Left lung (tissue), 10 donors: ENCODE measurements around the gene PLEKHA7. TPM values are rescaled to one million over a fixed set of nuclear protein-coding genes. Genes with fewer than 3 reads are reported as not detected.
A peak's percentile ranks its signal among the peaks of the same experiment; 100 is the strongest.

Source experiments
- ATAC-seq: fragments of 200-7000 bp; cut with Tn5 transposase; one replicate; pipeline ENCODE4 v1.9.1; 2020; ENCODE audit warnings: moderate library complexity
- DNase-seq, 4 donors: peaks; one replicate each; pipeline ENCODE4 v3.0.0-alpha.2; 2013 to 2020
- H3K27ac ChIP-seq, 2 donors: fragments of 200-600 bp; sonication (generic) in 1 of 2; one replicate each; pipeline versions ENCODE4 v1.5.0 to v1.8.0; 2020 to 2021
- H3K27me3 ChIP-seq, 2 donors: fragments of 200-600 bp; sonication (generic) in 1 of 2; one replicate each; pipeline versions ENCODE4 v1.5.0 to v1.8.0; 2020 to 2021
- H3K36me3 ChIP-seq, 2 donors: fragments of 200-600 bp; sonication (generic) in 1 of 2; one replicate each; pipeline versions ENCODE4 v1.5.0 to v1.8.0; 2020 to 2021
- H3K4me1 ChIP-seq, 2 donors: fragments of 200-600 bp; one replicate each; pipeline ENCODE4 v1.8.0; 2021
- H3K4me3 ChIP-seq, 2 donors: fragments of 200-600 bp; sonication (generic) in 1 of 2; one replicate each; pipeline versions ENCODE4 v1.5.0 to v1.8.0; 2020 to 2021; ENCODE audit warnings: mild to moderate bottlenecking in 1 of 2
- H3K9me3 ChIP-seq, 2 donors: fragments of 200-600 bp; sonication (generic) in 1 of 2; one replicate each; pipeline versions ENCODE4 v1.5.0 to v1.8.0; 2020 to 2021
- CTCF ChIP-seq, 2 donors: fragments of 200-600 bp; sonication (generic) in 1 of 2; IDR thresholded peaks; one replicate each; pipeline versions ENCODE4 v1.5.0 to v1.8.0; 2021; ENCODE audit warnings: antibody characterized with exemption in 2 of 2
- intact Hi-C, 2 donors: fragments of 100-400 bp; cut with DNase I; formaldehyde crosslinking; loops; one replicate each; pipeline versions ENCODE4 v1.11.2 to v1.14.2; 2022
- polyA plus RNA-seq, 6 donors: library from polyadenylated mRNA; unstranded; fragments of 120-200 nt; gene quantifications; one replicate each; pipeline ENCODE4 v1.2.1, GENCODE V29; 2013; ENCODE audit not compliant: insufficient read length in 6 of 6
- total RNA-seq, 2 donors: library from RNA; stranded (reverse); fragmentation: NEBNext Ultra II Directional; extraction: Animal tissue kit (Norgen Biotek cat#: 25700); gene quantifications; one replicate each; pipeline ENCODE4 v1.2.1, GENCODE V29; 2021
- donor health status: DM: no; HTN: yes; CAD: no.
- donor health status: DM: no; HTN: no; CAD: no.

The PLEKHA7 gene
- total and polyA plus RNA-seq, 8 donors, result 24.4 to 33.7 (median 29.6) TPM

GRCh38 chr11:16846305-16846704, 167.9 kb downstream of the PLEKHA7 start:
- no peak for TF ChIP-seq CTCF (IDR thresholded peaks at IDR 0.05)
- H3K9me3 ChIP-seq, result no peaks in the 10 kb centered on the region
- ATAC-seq, result no peak
- H3K4me3 ChIP-seq, result no peak overlapping the region
- intact Hi-C loops, result no loop called here
- H3K27ac ChIP-seq, result no peak overlapping the region
- no peaks in the 10 kb centered on the region for H3K36me3 ChIP-seq
- H3K4me1 ChIP-seq, result no peaks in the 10 kb centered on the region
- H3K27me3 ChIP-seq, result no peaks in the 10 kb centered on the region
- DNase-seq, result no peak

GRCh38 chr11:16844268-16844771, 169.9 kb downstream of the PLEKHA7 start:
- Histone ChIP-seq H3K9me3 (no peaks in the 10 kb centered on the region), H3K4me1 (no peaks in the 10 kb centered on the region), H3K4me3 (no peak overlapping the region), H3K36me3 (no peaks in the 10 kb centered on the region), H3K27ac (no peak overlapping the region), H3K27me3 (no peaks in the 10 kb centered on the region)
- intact Hi-C loops, result no loop called here
- no peak for TF ChIP-seq CTCF (IDR thresholded peaks at IDR 0.05)
- no peak for DNase-seq
- no peak for ATAC-seq

GRCh38 chr11:16843294-16843693, 170.9 kb downstream of the PLEKHA7 start:
- no peaks in the 10 kb centered on the region for H3K36me3 ChIP-seq
- no peak for TF ChIP-seq CTCF (IDR thresholded peaks at IDR 0.05)
- ATAC-seq (no peak), DNase-seq (peak in 1 of 4 donors; percentile 15)
- no peaks in the 10 kb centered on the region for H3K9me3 ChIP-seq
- no peak overlapping the region for H3K4me3 ChIP-seq
- no peaks in the 10 kb centered on the region for H3K27me3 ChIP-seq
- intact Hi-C loops, result no loop called here
- no peak overlapping the region for H3K27ac ChIP-seq
- no peaks in the 10 kb centered on the region for H3K4me1 ChIP-seq

GRCh38 chr11:16841984-16842383, 172.2 kb downstream of the PLEKHA7 start:
- no peaks in the 10 kb centered on the region for H3K27me3 ChIP-seq
- H3K4me3 ChIP-seq, result no peak overlapping the region
- intact Hi-C loops, result no loop called here
- H3K36me3 ChIP-seq, result no peaks in the 10 kb centered on the region
- no peak for ATAC-seq
- H3K27ac ChIP-seq, result no peak overlapping the region
- DNase-seq, result no peak
- H3K9me3 ChIP-seq, result no peaks in the 10 kb centered on the region
- no peak for TF ChIP-seq CTCF (IDR thresholded peaks at IDR 0.05)
- H3K4me1 ChIP-seq, result no peaks in the 10 kb centered on the region

- no peak for TF ChIP-seq CTCF (IDR thresholded peaks at IDR 0.05)
- no peak for ATAC-seq
- no peaks in the 10 kb centered on the region for H3K36me3 ChIP-seq
These were observed 172.7 kb downstream of the PLEKHA7 start for GRCh38 chr11:16841481-16841880.

More at GRCh38 chr11:16841481-16841880, 172.7 kb downstream of the PLEKHA7 start:
- Histone ChIP-seq H3K4me3 (no peak overlapping the region), H3K9me3 (no peaks in the 10 kb centered on the region), H3K27me3 (no peaks in the 10 kb centered on the region), H3K27ac (no peak overlapping the region), H3K4me1 (no peaks in the 10 kb centered on the region)
- intact Hi-C loops, result no loop called here
- no peak for DNase-seq
